ENCODE measurements around the gene SLC4A4. TPM values are rescaled to one million over a fixed set of nuclear protein-coding genes. Genes with fewer than 3 reads are reported as not detected.

SLC4A4 gene
- total RNA-seq, 2 experiments from 2014 or later, result 1.2 to 1.3 TPM

DNA sequence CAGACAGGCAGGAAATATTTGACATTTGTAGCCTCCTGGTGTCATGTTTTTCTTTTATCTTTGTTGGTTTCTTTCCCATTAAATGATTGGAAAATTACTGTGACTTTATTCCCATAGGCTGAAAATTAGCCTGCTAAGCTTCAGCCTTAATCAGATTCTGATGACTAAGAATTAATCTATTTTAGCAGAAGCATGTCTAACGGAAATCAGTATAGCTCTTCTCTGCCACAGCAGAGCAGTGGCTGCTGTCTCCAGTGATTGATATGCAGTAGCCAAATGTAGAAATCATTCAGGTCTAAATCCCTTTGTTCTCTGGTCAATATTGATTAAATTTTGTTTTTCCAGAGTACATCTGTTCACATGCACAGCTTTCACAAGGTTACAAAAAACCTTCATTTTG lies 245.8 kb downstream of the SLC4A4 start:
- ChIA-PET POLR2A (no interaction called here), CTCF (no interaction called here)

DNA sequence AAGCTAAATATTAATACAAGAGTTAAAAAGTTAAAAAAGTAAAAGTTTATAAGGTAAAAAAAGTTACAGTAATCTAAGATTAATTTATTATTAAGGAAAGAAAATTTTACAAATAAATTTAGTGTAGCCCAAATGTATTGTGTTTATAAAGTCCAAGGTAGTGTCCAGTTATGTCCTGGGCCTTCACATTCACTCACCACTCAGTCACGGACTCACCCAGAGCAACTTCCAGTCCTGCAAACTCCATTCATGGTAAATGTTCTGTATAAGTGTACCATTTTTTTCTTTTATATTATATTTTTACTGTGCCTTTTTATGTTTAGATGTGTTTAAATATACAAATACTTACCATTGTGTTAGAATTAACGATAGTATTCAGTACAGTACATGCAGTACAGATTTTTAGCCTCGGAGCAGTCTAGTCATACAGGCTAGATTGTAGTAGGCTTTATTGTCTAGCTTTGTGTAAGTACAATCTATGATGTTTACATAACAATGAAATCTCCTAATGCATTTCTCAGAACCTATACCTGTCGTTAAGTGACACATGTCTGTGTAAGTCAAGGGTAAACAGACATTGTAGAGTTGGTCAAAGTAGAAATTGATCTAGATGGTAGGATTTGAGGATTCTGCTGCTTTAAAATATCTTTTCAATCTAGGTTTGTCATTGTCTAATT lies 247.4 kb downstream of the SLC4A4 start:
- ChIA-PET POLR2A (no interaction called here), CTCF (no interaction called here)

DNA sequence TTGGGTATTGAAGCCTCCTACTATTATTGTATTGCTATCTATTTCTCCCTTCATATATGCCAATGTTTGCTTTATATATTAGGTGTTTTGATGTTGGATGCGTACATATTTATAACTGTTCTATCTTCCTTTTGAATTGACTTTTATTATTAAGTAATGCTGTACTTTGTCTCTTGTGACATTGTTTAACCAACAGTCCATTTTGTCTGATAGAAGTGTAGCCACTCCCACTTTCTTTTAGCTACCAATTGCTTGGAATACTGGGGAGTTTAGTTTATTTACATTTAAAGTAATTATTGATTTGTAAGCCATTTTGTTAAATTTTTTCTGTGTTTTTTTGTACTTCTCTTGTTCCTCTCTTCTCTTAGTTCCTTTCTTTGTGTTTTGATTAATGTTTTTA lies 249.2 kb downstream of the SLC4A4 start:
- ChIA-PET CTCF (no interaction called here), POLR2A (no interaction called here)

DNA sequence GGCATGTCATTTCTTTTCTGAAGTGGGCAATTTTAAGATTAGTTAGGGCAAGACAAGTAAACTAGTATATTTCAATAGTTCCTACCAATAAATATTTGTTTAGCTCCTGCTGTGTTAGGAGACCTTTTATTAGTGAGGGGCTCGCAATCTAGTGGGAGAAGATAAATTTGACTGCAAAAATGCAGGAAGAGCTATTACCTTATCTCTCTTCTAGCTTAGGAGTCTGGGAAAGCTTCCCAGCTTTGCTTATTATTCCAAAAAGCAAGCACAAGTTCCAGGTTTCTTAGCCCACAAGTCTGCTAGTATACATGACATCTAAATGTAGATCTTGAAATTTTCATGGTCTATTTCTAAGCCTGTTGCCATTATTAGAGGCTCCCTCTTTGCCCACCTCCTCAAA lies 254.0 kb downstream of the SLC4A4 start:
- ChIA-PET POLR2A (no interaction called here), CTCF (no interaction called here)

DNA sequence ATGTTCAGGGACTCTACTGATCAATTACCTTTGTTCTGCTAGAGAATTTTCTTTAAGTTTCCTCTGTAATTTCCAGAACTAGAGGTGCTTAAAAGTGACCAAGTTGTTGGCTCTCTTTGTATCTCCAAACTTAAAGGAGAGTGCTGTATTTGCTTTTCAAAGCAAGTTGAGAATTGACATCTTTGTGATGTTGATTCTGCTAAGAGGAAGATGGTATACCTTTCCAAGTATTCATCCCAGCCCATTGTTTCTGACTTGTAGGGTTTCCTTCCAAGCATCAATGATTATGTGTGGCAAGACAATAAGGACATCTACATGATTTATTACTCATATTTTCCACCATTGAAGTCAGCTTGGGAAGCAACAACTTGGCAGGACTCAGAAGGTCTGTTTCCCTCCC lies 254.5 kb downstream of the SLC4A4 start:
- ChIA-PET CTCF (no interaction called here), POLR2A (no interaction called here)

DNA sequence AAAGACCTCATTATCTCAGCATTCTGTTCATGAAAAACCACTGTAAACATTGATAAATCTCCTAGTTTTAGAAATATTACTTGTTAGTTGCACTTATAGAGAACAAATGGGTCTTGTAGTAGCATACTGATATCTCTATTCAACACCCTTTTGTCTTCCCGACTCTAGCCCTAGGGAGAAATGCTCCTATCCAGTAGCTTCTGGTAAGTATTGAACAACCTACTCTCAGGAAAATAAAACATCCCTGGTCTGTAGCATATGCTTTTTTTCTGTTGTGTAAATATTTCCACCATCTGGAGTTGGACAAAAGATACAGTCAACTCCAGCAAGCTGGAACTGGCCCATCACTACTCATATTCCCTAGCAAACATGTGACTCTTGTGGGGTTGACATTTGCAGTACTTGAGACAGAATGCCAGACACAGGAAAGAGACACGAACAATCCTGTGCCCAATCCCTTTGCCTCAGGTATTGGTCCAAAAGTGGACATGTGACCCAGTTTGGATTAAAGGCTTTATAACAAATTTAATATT lies 256.8 kb downstream of the SLC4A4 start:
- CTCF ChIA-PET, result no interaction called here
- POLR2A ChIA-PET, result no interaction called here

DNA sequence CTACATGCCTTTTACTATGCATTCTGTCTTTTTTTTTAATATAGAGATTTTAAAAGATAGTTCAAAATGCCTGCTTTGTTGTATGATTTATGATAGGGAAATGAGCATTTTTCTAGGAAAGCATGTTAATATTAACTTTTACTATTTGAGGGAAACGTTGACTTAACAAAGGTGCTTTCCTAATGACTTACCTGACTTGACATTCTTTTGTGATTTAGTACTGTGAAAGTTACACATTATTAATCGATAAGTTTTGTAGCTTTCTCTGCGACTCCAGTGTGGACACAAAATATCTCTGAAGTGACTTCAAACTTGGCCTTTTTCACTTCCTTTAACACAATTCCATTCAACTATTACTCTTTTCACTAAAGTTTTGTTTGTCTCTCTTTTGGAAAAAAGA lies 260.8 kb downstream of the SLC4A4 start:
- POLR2A ChIA-PET, result no interaction called here
- CTCF ChIA-PET, result no interaction called here

DNA sequence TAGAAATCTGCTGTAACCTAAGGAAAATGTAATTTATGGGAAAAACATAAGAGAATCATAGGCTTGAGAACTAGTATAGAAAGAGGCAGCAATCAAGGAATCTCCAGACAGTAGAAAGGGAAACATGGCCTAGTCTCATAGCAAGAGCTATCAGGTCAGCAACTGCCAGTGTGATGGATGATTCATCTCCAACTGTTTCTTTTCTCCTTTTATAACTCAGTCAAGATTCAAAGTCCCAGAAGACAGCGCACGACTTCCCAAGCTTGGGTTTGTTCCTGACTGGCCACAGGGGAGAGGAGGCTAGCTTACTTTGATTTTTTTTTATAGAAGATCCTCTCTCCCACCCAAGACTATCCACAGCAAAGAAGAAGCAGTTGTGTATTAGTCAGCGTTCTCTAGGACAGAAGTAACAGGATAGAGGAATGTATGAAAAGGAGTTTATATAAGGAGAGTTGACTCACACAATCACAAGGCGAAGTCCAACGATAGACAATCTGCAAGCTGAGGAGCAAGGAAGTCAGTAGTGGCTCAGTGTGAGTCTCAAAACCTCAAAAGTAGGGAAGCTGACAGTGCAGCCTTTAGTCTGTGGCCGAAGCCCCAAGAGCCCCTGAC lies 263.6 kb downstream of the SLC4A4 start:
- ChIA-PET POLR2A (no interaction called here), CTCF (no interaction called here)

DNA sequence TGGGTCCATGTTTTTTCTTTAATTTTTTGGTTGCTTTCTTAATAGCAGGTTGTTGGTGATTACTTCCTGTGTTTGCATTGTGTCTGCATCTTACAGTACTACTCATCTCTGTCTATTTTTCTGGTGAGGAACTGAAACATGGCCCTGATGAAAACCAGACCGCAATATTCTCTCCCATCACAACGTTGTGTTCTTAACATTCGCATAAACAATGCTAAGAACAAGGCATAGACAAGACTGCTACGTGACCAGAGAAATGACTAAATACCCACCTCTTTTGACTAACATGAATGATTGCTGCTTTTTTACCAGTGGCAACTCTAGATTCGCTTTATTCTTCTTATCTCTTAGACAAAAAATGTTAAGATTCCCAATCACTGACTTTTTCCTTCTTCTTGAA lies 266.0 kb downstream of the SLC4A4 start:
- CTCF ChIA-PET, result no interaction called here
- POLR2A ChIA-PET, result no interaction called here

DNA sequence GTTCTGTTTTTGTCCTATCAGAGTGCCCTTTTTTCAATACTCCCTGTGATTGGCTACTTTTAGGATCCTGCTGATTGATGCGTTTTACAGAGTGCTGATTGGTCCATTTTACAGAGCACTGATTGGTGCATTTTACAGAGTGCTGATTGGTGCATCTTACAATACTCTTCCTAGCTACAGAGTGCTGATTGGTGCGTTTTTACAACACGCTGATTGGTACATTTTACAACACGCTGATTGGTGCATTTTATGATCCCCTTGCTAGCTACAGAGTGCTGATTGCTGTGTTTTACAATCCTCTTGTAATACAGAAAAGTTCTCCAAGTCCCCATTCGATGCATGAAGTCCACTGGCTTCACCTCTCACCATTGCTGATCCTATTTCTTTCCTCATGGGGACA lies 268.3 kb downstream of the SLC4A4 start:
- ChIA-PET CTCF (no interaction called here), POLR2A (no interaction called here)

DNA sequence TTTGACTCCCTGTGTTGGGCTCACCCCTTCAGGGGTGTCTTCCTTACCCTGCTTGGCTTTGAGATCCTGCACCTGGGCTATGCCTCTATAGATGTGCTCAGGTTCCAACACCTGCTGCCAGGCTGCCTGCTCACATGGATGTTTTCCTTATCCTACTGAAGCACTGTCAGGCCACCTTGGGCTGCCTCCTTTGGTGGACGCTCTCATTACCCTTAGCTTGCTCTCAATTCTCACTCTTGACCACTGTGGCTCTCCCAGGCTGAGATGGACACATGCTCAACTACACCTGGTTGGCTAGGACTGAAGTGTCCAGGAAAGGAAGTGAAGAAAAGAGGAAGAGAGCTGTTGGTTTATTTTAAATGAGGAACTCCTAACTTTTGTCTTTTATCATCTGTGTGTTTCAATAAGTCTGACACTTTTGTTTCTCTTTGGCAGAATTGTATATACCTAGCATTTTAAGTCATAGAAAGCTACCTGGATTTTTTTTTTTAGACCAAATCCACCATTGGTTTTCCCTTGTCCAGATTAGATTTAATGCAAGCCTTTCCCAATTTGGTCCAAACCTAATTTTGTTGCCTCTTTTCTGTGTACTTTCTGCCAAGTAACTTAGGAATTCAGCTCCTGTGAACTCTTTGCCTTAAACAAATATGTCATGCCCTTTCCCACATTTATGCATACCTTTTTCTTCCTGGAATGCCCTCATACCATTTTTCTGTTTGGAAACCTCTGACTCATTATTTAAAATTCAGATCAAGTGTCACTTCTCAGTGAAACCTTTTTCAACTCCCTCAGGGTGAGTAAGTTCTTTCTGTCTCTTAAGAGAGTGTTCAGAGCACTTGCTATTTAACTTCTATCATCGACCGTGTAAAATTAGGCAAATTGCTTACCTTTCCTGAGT lies 269.2 kb downstream of the SLC4A4 start:
- ChIA-PET CTCF (no interaction called here), POLR2A (no interaction called here)

DNA sequence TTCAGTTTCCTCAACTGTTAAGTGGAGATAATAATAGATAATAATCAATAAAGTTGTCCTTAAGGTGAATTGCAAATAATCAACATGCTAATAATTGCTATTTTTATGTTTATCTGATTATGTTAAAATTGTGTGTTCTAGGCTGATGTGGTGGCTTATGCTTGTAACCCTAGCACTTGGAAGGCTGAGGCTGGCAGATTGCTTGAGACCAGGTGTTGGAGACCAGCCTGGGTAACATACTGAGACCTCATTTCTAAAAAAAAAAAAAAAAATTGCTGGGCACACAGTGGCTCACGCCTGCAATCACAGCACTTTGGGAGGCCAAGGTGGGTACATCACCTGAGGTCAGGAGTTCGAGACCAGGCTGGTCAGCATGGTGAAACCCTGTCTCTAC lies 269.9 kb downstream of the SLC4A4 start:
- POLR2A ChIA-PET, result no interaction called here
- CTCF ChIA-PET, result no interaction called here

DNA sequence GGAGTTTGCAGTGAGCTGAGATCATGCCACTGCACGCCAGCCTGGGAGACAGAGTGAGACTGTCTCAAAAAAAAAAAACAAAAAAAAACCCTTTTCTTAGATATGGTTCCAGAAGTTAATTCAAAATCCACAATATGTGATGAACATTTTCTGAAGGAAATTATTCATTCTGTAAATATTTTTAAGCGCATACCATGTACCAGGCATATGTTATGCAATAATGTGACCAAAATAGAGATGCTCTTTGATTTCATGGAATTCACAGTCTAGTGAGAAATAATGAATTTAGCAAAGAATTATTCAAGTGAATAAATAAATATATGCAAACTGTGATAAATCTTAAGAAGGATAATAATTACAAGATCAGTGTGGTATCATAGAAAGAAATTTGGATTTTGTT lies 270.3 kb downstream of the SLC4A4 start:
- ChIA-PET POLR2A (no interaction called here), CTCF (no interaction called here)

DNA sequence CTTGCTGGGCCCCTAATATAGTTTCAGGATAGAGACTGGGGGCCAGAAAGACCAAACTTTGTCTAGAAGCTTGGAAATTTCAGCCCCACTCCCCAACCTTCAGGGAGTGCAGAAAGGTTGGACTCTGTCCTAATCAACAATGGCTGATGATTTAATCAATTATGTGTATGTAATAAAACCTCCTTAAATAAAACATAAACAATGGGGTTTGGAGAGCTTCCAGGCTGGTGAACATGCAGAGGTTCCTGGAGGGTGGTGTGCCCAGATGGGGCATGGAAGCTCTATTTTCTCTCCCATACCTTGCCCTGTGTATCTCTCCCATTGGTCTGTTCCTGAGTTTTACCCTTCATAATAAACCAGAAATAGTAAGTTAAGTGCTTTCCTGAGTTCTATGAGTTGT lies 270.8 kb downstream of the SLC4A4 start:
- CTCF ChIA-PET, result interaction anchor here (0.6 kb wide), 1 partner anchor 743 kb away, joined by 3 read pairs; no protein-coding TSS in a partner anchor
- POLR2A ChIA-PET, result no interaction called here

DNA sequence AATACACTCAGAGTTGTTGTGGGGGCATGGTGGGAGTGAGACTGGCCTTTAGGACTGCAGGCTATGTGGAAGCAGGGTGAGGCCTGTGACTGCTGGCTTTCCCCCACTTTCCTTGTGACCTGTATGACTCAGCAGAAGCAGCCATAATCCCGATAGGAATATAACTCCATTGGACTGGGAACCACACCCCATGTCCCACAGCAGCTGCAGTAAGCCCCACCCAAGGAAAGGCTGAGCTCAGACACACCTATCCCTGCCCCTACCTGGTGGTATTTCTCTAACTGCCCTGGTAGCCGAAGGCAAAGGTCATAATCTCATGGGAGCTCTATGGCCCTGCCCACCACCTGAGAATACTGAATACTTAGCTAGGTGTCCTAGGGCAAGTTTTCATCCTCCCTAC lies 275.8 kb downstream of the SLC4A4 start:
- CTCF ChIA-PET, result no interaction called here

DNA sequence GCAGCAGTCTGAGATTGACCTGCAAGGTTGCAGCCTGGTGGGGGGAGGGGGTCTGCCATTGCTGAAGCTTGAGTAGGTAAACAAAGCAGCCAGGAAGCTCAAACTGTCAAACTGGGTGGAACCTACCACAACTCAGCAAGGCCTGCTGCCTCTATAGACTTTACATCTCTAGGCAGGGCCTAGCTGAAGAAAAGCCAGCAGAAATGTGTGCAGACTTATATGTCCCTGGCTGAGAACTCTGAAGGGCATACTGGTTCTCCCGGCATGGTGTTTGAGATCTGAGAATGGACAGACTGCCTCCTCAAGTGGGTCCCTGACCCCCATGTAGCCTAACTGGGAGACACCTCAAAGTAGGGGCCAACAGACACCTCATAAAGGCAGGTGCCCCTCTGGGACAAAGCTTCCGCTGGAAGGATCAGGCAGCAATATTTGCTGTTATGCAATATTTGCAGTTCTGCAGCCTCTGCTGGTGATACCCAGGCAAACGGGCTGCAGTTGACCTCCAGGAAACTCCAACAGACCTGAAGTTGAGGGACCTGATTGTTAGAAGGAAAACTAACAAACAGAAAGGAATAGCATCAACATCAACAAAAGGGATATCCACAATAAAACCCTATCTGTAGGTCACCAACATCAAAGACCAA lies 277.5 kb downstream of the SLC4A4 start:
- ChIA-PET CTCF (no interaction called here), POLR2A (no interaction called here)

More for the DNA sequence above, 275.8 kb downstream of the SLC4A4 start:
- POLR2A ChIA-PET, result no interaction called here
